Kidney tubule cell (primary cell): ENCODE measurements around the gene CTSC.
"Not testable (repeated sequence)": the region's sequence is repeated elsewhere in the genome, so short reads cannot be mapped to it uniquely, and the experiment has no call there.

Experiments
- DNase-seq: peaks from one replicate; pipeline ENCODE4 v3.0.0-alpha.2; 2018; ENCODE audit warnings: low spot score

Gene CTSC

DNA sequence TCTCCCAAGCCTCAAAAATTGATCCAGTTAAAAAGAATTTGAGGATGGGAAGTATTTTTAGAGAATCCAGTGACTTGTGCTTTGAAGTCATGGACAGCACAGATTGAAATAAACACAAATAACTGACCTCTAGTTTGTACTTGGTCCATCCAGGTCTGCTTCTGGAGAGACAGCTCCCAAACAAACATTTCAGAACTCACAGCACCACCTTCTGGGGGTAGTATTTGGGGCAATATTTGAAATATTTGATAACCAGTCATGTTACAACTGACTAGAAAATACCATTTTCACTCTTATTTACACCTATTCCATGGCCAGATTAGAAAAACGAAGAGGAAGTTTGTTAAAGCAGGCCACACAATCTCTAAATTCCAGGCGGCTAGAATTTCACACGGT lies 56.2 kb downstream of the CTSC start:
- DNase-seq: peak; percentile 3

DNA sequence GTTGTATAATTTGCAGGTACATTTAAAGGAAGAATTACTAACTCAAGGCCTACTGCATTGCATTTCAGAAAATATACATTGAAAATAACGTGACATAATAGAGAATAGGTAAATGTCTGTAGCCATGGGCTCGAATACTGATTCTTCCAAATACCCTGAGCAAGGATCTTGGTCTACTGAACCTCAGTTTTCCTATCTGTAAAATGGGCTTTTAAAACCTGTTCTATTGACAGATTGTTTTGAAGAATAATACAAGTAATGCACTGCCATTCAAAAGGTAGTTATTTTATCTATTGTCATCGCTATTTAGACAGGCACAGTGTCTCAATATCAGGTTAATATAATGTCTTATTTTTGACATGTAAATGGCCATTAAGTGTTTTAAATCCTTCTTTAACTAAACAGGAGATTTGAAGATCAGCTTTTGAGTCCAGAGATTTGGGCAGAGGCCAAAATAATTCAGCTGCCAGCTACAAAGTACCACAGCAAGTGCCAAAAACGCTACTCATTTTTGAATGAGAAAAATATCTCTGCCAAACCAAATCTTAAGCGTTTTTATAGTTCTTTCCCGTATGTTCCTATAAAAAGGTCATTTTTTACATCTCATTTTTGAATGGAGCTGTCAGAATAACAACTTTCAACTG lies 56.7 kb downstream of the CTSC start:
- no peak for DNase-seq

DNA sequence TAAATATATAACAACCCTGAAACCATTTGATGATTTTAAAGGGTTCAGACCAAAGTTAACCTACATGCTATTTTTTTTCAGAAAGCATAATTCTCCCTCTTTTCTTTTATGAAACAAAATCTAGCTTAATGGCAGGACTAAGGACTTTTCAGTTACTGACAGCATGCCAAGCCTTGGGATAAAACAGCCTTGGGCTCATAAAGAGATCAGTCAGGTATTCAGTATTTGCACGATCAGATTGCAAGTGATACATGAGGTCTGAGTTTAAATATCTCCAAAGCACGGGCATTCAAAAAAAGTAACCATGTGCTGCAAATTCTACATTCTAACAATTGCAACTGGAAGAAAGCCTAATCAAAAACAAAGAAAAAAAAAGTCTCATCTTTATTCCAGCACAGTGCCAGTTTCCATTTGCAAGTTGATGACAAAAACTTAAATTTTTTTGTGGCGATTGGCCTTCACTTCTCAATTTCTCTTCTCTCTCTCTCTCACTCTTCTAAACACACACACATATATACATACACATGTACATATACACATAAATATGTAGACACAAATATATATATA lies 60.1 kb downstream of the CTSC start:
- no peak for DNase-seq

DNA sequence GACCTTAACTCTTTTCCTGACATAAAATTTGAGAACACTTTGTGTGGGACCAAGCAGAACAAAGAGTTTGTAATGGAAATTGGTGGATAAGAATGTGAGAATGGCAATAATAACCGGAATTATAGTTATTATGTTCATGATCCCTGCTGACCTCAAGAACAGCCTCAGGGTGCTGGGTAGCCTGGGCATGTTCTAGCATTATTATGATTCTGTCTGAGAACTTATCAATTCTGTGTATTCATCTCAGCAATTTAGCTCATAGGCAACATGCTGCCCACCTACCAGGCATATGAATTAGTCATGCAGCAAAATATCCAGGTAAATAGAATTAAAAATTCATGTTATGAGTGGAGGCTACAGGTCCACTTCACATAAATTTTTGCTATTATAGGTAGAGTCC lies 61.9 kb downstream of the CTSC start:
- no peak for DNase-seq

DNA sequence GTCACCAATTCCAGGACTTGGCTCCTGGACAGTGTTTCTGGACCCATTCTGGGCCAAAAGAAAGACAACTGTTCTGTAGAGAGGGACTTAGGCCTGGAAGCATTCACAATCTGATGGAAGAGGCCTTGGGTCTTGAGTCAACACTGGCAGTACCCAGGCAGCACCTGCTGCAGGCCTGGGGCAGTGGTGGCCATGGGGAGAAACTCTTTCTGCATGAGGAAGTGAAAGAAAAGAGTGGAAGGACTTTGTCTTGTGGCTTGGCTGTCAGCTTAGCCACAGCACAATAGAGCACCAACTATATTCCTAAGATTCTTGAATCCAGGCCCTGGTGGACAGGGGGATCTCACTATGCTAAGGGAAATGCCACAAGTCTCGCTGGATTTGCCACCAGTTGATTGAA lies 70.6 kb downstream of the CTSC start:
- no peak for DNase-seq

DNA sequence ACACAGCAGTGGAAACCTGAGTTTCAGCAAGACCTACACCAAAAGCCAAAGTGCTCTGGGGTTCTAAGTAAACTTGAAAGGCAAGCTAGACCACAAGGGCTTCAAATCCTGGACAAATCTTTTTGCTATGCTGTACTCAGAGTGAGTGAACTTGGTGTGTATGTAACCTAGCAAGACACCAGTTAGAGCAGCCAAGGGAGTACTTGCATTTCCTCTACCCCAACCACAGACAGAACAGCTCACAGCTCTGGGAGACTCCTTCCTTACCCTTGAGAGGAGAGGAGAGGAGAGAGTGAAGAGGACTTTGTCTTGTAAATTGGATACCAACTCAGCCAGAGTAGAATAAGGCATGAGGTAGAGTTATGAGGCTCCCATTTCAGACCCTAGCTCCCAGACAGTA lies 71.4 kb downstream of the CTSC start:
- DNase-seq: no peak

DNA sequence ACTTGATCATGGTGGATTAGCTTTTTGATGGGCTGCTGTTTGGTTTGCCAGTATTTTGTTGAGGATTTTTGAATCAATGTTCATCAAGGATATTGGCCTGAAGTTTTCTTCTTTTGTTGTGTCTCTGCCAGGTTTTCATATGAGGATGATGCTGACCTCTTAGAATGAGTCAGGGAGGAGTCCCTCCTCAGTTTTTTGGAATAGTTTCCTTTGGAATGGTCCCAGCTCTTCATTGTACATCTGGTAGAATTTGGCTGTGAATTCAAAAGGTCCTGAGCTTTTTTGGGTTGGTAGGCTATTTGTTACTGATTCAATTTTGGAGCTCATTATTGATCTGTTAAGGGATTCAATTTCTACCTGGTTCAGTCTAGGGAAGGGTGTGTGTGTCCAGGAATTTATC lies 78.1 kb downstream of the CTSC start:
- DNase-seq: no peak

DNA sequence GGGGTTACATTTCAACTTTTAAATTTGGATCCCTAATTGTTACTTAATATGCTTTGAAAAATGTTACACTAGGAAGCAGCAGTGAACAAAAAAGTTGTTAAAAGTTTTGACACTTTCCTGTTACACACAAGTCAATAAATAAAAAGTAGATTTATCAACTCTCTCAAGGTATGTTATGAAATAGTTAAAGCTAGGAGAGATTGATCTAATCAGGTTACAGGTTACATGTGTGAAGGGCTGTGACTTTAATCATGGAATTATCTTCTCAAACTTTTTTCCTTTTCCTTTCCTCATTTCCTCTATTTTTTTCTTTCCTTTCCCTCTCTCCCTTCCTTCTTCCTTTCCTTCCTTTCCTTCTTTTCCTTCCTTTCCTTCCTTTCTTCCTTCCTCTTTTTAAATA lies 85.3 kb downstream of the CTSC start:
- no peak for DNase-seq

DNA sequence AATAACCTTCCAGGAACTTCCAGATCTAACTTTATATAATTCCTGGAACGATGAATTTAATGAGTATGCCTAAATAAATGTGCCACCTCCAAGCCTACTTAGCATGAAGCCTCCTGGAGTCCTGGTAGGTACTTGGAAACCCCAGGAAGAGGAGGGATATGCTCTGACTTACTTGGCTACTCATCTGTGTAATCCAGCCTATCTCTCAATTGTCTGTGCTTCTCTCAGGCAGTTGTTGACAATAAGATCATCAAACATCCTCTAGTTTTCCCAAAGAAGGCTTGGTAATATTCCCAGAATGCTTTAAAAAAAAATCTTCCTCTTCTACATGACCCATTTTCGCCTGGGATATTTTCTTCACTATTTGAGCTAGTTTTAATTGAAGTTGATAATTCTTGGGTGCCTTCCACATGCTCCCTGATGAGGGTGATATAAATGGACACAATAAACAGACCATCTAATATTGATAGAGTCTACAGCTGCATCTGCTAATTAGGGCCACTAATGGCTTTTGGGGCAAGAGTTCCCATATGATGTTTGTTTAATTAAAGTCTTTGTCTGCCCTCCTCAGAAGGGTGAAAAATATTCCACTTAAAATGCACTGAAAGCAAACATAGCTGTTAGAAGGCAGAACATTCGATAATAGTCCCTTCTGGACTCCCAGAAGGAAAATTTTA lies 86.8 kb downstream of the CTSC start:
- peak; percentile 50 for DNase-seq

DNA sequence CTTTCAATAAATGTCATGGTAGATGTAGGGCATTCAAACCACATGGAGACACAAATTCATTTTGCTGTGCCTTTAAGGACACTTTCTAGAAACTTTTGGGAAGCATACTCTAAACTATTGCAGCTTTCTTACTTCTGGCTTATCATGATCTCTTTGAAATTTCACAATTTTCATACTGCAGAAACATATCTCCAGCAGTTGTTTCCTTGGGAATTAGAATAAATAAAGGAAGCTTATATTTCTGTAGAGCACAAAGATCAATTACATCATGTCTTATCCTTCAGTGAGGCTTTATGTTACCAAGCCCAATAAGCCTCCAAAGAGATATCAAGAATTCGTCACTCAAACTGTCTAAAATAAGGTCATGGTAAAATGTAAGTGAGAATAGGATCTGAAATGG lies 87.8 kb downstream of the CTSC start:
- DNase-seq: no peak

DNA sequence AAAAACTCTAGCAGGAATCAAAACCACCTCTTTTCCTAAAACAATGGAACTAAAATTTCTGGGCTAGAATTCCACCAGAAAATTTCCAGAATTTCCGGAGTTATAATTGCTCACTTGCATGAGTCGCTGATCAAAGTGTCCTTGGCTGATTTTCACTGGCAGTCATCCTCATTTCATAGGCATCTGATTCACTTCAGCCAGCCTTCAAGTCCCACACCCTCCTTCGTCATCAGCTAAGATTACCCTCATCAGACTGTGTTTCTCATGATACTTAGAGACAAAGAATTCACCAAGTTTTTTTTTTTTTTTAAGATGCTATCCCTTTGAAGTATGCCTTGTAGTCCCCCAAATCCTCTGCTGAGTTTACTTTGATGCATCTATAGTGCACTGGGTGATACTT lies 90.8 kb downstream of the CTSC start:
- peak; percentile 81 for DNase-seq

DNA sequence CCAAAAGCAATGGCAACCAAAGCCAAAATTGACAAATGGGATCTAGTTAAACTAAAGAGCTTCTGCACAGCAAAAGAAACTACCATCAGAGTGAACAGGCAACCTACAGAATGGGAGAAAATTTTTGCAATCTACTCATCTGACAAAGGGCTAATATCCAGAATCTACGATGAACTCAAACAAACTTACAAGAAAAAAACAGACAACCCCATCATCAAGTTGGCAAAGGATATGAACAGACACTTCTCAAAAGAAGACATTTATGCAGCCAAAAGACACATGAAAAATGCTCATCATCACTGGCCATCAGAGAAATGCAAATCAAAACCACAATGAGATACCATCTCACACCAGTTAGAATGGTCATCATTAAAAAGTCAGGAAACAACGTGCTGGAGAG lies 92.0 kb downstream of the CTSC start:
- not testable (repeated sequence) for DNase-seq
